Measurements from ENCODE around the gene HK1. TPM values are rescaled to one million over a fixed set of nuclear protein-coding genes. Genes with fewer than 3 reads are reported as not detected.

Gene HK1
- total and polyA plus RNA-seq, 4 donors: 1.8 to 166 (median 7.4) TPM

DNA sequence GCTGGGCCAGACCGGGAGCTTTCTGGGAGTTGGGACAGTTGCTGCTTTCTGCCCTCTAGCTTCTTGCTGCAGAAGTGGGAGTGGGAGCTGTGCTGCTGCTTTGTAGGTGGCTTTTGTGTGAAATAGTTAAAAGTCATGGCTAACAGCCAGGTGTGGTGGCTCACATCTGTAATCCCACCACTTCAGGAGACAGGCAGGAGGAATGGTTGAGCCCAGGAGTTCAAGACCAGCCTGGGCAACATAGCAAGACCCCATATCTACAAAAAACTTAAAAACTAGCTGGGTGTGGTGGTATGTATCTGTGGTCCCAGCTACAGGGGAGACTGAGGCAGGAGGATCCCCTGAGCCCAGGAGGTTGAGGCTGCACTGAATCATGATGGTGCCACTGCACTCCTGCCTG is 124.8 kb downstream of the HK1 start:
- Histone ChIP-seq H3K9me3 (ENCODE audit: control insufficient read depth in 4 of 4, low read length in 3 of 4) (no peaks in the 10 kb centered on the region), H3K27ac (ENCODE audit: low read depth in 1 of 2, low read length in 2 of 2) (no peak overlapping the region), H3K36me3 (ENCODE audit: control insufficient read depth in 4 of 4, insufficient read depth in 3 of 4, low read depth in 1 of 4, low read length in 3 of 4) (peaks cover 0 to 4% (median 0%) of the 10 kb centered on the region in 4 donors), H3K9ac (ENCODE audit: low read depth in 1 of 2, low read length in 2 of 2) (no peak overlapping the region), H3K4me3 (ENCODE audit: low read depth in 1 of 3, low read length in 3 of 3) (no peak overlapping the region), H3K27me3 (ENCODE audit: control insufficient read depth in 4 of 4, insufficient read depth in 4 of 4, low read length in 3 of 4) (no peaks in the 10 kb centered on the region), H3K4me1 (ENCODE audit: control insufficient read depth in 4 of 4, insufficient read depth in 4 of 4, low read length in 3 of 4) (no peaks in the 10 kb centered on the region)
- 67% methylated on average over 1 of the region's 1 CpG for WGBS
- no peak for DNase-seq (ENCODE audit: low spot score)
- TF ChIP-seq TAF1 (conservative IDR thresholded peaks at IDR 0.05): no peak
- no peak for TF ChIP-seq NR2F2 (IDR thresholded peaks at IDR 0.05)
- TF ChIP-seq FOXA1 (IDR thresholded peaks at IDR 0.05): no peak
- no peak for TF ChIP-seq GABPA (IDR thresholded peaks at IDR 0.05 in 1 of 2, conservative IDR thresholded peaks at IDR 0.05 in 1 of 2)

DNA sequence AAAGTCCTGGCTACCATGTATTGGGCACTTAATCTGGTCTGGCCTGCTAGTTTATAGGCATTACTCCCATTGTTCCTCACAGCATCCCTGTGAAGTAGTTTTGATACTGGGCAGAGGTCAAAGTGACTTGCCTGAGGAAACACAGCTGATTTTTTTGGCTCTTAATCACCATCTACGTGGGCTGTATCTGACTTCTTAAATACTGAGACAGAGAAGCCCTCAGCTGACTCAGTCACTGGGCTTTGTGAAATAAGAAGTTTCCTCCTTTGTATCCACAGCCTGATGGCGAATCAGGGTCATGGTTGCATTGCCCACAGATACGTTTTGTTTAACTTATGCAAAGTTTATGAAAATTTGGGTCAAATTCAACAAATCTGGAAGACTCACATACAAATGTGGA is 125.2 kb downstream of the HK1 start:
- H3K4me1 ChIP-seq (ENCODE audit: control insufficient read depth in 4 of 4, insufficient read depth in 4 of 4, low read length in 3 of 4): no peaks in the 10 kb centered on the region
- peaks cover 0 to 4% (median 0%) of the 10 kb centered on the region in 4 donors for H3K36me3 ChIP-seq (ENCODE audit: control insufficient read depth in 4 of 4, insufficient read depth in 3 of 4, low read depth in 1 of 4, low read length in 3 of 4)
- no peak overlapping the region for H3K27ac ChIP-seq (ENCODE audit: low read depth in 1 of 2, low read length in 2 of 2)
- H3K9me3 ChIP-seq (ENCODE audit: control insufficient read depth in 4 of 4, low read length in 3 of 4): no peaks in the 10 kb centered on the region
- no peak for DNase-seq (ENCODE audit: low spot score)
- no peak overlapping the region for H3K9ac ChIP-seq (ENCODE audit: low read depth in 1 of 2, low read length in 2 of 2)
- 66% methylated on average over 3 of the region's 3 CpGs for WGBS
- no peaks in the 10 kb centered on the region for H3K27me3 ChIP-seq (ENCODE audit: control insufficient read depth in 4 of 4, insufficient read depth in 4 of 4, low read length in 3 of 4)
- no peak overlapping the region for H3K4me3 ChIP-seq (ENCODE audit: low read depth in 1 of 3, low read length in 3 of 3)
- TF ChIP-seq GABPA (IDR thresholded peaks at IDR 0.05 in 1 of 2, conservative IDR thresholded peaks at IDR 0.05 in 1 of 2): no peak
- no peak for TF ChIP-seq FOXA1 (IDR thresholded peaks at IDR 0.05)
- TF ChIP-seq FOXA2 (IDR thresholded peaks at IDR 0.05): no peak
- TF ChIP-seq, protein P1, sequence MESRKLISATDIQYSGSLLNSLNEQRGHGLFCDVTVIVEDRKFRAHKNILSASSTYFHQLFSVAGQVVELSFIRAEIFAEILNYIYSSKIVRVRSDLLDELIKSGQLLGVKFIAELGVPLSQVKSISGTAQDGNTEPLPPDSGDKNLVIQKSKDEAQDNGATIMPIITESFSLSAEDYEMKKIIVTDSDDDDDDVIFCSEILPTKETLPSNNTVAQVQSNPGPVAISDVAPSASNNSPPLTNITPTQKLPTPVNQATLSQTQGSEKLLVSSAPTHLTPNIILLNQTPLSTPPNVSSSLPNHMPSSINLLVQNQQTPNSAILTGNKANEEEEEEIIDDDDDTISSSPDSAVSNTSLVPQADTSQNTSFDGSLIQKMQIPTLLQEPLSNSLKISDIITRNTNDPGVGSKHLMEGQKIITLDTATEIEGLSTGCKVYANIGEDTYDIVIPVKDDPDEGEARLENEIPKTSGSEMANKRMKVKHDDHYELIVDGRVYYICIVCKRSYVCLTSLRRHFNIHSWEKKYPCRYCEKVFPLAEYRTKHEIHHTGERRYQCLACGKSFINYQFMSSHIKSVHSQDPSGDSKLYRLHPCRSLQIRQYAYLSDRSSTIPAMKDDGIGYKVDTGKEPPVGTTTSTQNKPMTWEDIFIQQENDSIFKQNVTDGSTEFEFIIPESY (IDR thresholded peaks at IDR 0.05): no peak
- TF ChIP-seq, protein P2, sequence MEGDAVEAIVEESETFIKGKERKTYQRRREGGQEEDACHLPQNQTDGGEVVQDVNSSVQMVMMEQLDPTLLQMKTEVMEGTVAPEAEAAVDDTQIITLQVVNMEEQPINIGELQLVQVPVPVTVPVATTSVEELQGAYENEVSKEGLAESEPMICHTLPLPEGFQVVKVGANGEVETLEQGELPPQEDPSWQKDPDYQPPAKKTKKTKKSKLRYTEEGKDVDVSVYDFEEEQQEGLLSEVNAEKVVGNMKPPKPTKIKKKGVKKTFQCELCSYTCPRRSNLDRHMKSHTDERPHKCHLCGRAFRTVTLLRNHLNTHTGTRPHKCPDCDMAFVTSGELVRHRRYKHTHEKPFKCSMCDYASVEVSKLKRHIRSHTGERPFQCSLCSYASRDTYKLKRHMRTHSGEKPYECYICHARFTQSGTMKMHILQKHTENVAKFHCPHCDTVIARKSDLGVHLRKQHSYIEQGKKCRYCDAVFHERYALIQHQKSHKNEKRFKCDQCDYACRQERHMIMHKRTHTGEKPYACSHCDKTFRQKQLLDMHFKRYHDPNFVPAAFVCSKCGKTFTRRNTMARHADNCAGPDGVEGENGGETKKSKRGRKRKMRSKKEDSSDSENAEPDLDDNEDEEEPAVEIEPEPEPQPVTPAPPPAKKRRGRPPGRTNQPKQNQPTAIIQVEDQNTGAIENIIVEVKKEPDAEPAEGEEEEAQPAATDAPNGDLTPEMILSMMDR (IDR thresholded peaks at IDR 0.05; ENCODE audit: low read depth, low read length, missing input control): no peak
- TF ChIP-seq, protein P3, sequence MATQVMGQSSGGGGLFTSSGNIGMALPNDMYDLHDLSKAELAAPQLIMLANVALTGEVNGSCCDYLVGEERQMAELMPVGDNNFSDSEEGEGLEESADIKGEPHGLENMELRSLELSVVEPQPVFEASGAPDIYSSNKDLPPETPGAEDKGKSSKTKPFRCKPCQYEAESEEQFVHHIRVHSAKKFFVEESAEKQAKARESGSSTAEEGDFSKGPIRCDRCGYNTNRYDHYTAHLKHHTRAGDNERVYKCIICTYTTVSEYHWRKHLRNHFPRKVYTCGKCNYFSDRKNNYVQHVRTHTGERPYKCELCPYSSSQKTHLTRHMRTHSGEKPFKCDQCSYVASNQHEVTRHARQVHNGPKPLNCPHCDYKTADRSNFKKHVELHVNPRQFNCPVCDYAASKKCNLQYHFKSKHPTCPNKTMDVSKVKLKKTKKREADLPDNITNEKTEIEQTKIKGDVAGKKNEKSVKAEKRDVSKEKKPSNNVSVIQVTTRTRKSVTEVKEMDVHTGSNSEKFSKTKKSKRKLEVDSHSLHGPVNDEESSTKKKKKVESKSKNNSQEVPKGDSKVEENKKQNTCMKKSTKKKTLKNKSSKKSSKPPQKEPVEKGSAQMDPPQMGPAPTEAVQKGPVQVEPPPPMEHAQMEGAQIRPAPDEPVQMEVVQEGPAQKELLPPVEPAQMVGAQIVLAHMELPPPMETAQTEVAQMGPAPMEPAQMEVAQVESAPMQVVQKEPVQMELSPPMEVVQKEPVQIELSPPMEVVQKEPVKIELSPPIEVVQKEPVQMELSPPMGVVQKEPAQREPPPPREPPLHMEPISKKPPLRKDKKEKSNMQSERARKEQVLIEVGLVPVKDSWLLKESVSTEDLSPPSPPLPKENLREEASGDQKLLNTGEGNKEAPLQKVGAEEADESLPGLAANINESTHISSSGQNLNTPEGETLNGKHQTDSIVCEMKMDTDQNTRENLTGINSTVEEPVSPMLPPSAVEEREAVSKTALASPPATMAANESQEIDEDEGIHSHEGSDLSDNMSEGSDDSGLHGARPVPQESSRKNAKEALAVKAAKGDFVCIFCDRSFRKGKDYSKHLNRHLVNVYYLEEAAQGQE (IDR thresholded peaks at IDR 0.05): no peak
- TF ChIP-seq JUND (IDR thresholded peaks at IDR 0.05): no peak
- no peak for TF ChIP-seq RXRA (IDR thresholded peaks at IDR 0.05)
- TF ChIP-seq YY1 (IDR thresholded peaks at IDR 0.05): no peak
- TF ChIP-seq, protein P4, sequence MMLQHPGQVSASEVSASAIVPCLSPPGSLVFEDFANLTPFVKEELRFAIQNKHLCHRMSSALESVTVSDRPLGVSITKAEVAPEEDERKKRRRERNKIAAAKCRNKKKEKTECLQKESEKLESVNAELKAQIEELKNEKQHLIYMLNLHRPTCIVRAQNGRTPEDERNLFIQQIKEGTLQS (IDR thresholded peaks at IDR 0.05): no peak

Data from liver (tissue), 9 donors.